ENCODE results near the gene POP4. TPM values are rescaled to one million over a fixed set of nuclear protein-coding genes. Genes with fewer than 3 reads are reported as not detected.

The POP4 gene
- 71.5 and 88.4 TPM in 2 replicates for total RNA-seq

DNA sequence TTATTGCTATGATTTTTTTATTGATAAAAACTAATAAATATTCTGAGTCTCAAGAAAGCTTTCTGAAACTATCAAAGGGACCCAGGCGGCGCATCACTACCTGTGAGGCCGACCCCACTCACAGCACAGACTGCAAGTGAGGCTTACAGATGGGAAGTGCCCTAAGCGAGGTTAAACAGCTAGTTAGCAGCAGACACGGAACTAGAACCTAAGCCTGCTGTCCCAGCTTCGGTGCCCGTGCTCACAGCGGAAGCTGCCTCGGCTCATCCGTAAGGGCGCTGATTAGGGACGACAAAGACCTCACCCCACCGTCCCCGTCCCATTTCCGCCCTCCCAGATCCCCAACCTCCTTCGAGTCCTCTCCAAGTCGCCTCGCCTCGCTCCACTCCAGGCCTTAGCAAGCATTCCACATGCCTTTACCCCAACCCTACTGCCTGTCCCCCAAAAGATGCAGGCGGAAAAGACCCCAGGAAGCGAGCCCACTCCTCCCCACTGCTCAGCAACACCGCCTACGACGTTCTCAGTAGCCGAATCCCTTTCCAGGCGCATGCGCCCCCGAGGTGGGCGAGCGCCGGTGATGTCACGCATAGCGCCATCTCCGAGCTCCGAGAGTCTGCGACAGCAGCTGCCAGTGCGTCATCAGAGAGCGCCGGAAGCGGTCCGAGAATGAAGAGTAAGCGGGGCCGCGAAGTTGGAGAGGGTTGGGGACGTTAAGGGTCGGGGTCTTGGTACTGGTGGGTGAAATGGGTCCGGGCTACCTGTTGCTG lies at the start of gene POP4:
POP4 (plus strand) TSS at position 631 of the 767 bp plus-strand sequence; CDS start at position 667, 36 bp downstream.

DNA sequence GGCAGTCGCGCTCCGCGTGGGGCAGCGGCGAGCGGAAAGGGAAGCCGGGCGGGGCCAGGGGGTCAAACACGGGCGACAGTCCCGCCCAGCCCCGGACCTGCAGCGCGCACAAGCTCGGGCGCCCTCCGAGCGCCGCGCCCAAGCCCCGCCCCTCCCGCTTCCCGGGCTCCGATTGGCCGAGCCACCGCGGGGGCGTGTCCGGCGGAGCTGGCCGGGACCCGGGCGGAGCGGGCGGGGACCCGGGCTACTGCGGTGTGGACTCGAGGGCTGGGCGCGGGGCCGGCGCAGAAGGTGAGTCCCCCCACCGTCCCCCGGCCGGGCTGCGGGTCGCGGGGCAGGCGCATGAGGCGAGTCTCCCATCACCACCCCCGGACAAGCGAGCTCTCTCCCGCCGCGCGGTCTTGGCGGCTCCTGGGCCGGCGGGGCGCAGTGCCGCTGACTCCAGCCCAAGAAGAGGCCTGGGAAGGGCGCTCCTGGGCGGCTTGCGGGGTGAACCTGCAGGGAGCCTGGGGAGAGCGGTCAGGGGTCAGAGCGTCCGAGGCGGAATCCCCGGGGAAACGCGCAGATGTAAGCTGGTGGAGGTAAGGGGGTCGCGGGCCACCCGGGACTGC lies 59.2 kb downstream of the POP4 start, which contains the start of gene PLEKHF1:
PLEKHF1 (plus strand) TSS at position 247 of the 611 bp plus-strand sequence. CDS start 8,379 bp downstream, outside the sequence.

Other genes starting within 250 kb of the POP4 start
- gene VSTM2B, start 80.3 kb upstream of the POP4 start, total RNA-seq: not detected in 2 replicates
- 42.8 and 72.5 TPM in 2 replicates for gene PLEKHF1, start 59.2 kb downstream of the POP4 start, total RNA-seq
- 23.1 and 28.9 TPM in 2 replicates for gene C19orf12, start 109.0 kb downstream of the POP4 start, total RNA-seq
- 5.4 and 5.6 TPM in 2 replicates for gene CCNE1, start 205.7 kb downstream of the POP4 start, total RNA-seq

Data from uterine smooth muscle cell (primary cell).